Epithelial cell of esophagus (primary cell): ENCODE data around the gene E4F1.

Experiments
- DNase-seq: peaks from one replicate; pipeline ENCODE4 v3.0.0; 2010; ENCODE audit warnings: low read depth
- H3K4me3 ChIP-seq: 2 replicates; pipeline ENCODE4 v1.5.1; 2011; ENCODE audit warnings: mild to moderate bottlenecking, low read length, control low read depth
- TF ChIP-seq, protein P1 (sequence below): IDR thresholded peaks from 2 replicates; pipeline ENCODE4 v1.5.1; 2011; ENCODE audit warnings: low read depth, mild to moderate bottlenecking, low read length, control low read depth, inconsistent platforms; ENCODE audit not compliant: insufficient read depth; ENCODE audit errors: missing control alignments

The E4F1 gene

DNA sequence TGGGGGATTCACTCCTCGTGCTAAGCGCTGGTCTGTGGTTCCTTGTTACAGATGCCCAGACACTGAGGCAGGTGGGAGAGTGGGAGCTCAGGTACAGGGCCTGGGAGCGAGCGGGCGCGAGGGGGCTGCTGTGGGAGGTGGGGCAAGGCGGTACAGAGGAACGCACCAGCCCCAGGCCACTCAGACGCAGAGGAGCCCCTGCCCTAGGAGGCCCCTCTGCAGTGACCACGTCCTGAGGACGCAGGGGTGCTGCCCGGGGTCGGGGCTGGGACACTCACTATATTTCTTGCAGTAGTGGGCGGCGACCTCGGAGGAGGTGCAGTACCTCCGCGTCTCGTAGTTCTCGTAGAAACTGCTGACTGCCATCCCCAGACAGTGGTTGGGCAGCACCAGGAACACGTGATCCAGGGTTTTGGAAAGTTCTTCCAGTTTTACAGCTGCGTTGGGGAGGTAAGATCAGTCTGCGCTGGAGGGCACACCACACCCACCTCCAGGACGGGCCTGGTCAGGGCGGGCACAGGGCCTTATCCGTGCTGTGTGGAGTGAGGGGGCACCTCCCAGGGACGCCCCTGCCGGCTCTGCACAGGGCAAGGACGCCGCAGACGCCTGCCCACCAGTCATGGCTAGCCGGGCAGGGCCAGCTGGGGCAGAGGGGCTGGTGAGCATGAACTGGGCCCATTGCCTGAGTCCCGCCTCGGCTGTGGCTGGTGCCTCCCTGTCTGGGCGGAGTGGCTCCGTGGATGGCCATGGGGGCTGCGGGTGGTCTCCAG, 60.8 kb downstream of the E4F1 start:
- TF ChIP-seq, protein P1, sequence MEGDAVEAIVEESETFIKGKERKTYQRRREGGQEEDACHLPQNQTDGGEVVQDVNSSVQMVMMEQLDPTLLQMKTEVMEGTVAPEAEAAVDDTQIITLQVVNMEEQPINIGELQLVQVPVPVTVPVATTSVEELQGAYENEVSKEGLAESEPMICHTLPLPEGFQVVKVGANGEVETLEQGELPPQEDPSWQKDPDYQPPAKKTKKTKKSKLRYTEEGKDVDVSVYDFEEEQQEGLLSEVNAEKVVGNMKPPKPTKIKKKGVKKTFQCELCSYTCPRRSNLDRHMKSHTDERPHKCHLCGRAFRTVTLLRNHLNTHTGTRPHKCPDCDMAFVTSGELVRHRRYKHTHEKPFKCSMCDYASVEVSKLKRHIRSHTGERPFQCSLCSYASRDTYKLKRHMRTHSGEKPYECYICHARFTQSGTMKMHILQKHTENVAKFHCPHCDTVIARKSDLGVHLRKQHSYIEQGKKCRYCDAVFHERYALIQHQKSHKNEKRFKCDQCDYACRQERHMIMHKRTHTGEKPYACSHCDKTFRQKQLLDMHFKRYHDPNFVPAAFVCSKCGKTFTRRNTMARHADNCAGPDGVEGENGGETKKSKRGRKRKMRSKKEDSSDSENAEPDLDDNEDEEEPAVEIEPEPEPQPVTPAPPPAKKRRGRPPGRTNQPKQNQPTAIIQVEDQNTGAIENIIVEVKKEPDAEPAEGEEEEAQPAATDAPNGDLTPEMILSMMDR = no peak
- H3K4me3 ChIP-seq = no peak overlapping the region
- no peak for DNase-seq

DNA sequence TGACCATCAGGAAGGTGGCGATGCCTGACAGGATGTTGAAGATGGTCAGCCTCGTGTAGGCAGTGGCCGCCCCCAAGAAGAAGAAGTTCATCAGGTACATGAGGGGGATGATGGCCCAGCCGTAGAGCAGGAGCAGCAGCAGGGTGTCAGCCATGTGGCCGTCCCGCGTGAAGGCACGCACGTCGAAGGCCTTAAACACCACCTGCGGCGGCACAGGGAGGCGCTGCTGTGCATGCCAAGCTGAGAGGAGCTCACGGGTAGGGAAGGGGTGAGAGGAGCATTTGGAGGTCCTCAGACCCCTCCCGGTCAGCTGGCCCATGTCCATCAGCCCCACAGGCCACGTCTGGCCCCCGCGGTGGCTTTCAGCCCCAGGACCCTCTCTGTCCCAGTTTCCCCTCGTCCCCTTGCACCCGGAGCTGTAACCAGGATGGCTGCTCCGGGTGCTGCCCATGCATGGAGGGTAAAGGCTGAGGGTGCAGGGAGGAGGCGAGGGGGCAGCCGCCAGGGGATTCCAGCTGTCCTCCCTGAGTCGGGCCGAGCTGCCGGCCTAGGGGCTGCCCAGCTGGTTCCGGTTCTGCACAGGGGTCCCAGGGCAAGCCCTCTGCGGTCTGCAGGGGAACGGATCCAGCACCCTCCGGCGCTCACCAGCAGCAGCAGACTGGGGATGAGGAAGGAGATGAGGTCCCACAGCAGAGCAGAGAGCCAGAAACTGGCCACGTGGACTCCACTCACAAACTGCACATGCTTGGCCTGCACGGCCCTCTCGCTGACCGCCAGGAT, 61.6 kb downstream of the E4F1 start:
- DNase-seq = no peak

More for the DNA sequence above, 61.6 kb downstream of the E4F1 start:
- no peak overlapping the region for H3K4me3 ChIP-seq
- TF ChIP-seq, protein P1 = no peak
